ENCODE results near the gene NHERF1.
A peak's percentile ranks its signal among the peaks of the same experiment; 100 is the strongest.

Gene NHERF1

DNA sequence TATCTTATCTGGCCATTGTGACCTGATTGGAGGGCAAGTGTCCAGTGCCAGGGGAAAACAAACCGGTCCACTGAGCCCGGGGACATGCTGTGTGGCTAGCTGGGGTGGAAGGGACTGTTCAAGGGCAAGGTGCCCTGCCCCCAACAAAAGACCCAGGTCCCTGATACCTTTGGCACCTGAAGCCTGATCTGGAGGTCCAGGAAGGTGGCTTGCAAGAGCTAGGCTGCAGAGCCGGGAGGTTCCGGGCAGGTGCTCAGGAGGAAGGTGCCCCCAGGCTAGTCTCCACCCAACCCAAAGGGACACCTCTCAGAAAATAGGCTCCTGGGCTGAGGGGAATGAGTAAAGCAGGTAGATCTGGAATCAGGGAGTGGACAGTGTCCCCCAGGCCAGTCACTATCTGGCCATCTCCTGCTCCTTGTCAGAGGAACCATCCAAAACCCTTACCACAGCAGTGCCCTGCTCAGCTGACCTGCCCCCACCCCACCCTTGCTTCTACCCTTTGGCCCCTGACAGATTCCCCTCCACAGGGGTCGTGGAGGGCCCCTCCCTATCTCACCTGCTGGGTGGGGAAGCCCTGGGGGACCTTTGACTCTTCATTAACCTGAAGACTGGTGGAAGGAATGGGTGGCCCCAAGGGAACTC, 21.5 kb downstream of the NHERF1 start:
- no peak for DNase-seq

DNA sequence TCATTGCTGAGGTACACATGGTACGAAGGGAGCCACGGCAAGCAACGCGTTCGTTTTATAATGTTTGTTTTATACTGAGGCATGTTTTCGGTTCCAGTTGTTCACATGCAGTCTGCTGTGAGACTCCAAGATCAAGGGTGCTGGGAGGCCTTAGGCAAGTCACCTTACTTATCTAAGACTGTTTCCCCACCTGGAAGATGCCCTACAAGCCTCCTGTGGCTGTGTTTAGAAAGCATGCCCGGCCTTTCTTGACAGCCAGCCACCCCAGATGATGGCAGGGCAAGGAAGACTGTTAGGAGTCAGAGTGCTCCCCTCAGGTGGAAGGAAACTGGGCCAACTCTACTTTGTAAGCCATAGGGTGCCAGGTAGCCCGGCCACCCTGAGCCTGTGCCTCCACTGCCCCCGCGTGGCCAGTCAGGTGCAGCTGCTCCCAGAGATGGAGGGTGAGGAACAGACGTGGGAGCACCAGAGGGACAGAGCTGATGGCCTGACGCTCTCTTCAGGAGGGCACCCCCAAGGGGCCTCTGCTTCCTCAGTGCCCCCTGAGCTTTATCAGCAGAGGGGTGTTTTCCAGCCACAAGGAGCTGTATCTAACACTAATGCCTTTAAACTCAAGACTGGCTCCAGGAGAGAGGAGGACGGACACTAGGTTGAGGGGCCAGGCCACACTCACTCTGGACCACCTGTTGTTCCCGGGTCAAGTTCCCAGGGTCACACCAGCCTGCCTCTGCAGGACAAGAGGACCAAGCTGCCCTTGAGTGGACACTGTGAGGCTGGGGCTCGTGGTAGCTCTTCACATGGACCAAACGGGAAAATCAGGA, 22.3 kb downstream of the NHERF1 start:
- DNase-seq, result peak; percentile 67 to 69

DNA sequence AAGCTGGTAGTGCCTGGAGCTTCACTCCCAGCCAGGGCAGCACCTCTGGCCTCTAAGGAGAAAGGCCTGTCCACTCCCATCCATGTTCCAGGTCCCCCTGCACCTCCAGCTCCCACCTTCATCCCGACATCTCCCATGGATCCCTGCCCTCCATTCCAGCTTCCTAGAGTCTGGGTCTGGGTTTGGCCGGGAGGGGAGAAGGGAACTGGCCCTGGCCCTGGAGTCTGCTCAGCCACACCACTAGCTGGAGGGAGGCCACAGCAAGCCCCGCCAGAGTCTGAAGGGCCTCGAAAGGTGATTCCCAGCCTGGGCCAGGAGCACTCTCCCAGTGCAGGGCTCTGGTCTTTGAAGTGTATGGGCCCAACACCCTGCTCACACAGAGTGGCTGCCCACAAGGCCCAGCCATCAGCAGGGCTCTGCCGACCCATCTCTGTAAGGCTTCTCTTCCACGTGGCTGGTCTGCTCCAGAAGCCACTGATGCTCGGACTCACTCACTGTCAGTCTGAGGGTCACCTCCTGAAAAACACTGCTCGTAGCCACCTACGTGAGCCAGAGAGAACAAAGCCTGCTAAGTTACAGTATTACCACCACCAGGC, 23.0 kb downstream of the NHERF1 start:
- DNase-seq, result no peak

DNA sequence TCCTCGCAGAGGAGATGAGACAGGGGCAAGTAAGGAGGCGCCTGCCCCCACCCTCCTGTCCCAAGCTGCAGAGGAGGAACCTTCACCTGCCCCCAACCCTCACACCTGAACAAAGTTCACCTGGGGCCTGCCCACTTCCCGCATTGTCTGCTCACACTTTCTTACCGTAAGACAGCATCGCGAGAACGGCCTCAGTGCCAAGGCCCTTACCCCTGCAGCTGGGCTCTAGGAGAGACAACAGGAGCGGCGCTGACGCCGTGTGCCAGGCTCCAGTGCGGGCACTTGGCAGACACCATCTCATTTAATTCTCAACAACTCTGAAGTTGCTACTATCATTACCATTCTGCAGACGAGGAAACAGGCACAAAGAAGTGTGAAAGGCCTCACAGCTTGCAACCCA, 23.6 kb downstream of the NHERF1 start:
- no peak for DNase-seq

DNA sequence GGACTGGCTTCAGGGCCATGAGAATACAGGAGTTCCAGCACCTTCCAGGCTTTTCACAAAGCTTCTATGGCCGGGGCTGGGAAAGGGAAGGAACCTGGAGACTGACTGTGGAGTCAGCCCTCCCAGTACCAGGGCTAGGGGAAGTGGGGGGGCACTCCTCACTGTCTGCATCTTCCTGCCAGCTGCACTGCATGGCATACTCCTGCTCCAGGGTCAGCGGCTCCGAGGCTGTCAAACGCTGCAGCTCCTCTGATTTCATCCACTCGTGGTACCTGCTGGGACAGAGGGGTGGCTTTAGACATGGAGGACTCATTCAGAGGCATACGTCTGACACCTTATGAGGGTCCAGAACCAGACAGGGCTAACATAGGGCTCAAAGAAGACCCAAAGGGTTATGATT, 25.0 kb downstream of the NHERF1 start:
- DNase-seq, result no peak

DNA sequence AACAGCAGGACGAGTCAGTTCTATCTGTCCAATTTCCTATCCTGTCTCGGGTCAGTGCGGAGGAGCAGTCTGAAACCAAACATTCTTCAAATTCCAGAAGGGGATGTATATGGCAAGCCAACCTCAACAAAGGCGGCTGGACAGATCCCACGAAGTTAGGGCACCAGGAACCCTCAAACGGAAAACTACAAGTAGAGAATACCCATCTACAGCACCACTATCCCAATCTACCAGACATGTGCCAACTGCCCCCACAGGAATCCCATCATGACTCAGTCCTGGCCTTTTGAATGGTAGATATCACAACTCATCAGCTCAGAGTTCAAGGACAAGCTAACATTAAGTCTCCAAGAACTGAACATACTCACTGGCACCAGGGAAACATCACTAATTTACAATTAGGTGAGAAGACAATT, 25.5 kb downstream of the NHERF1 start:
- DNase-seq, result no peak

DNA sequence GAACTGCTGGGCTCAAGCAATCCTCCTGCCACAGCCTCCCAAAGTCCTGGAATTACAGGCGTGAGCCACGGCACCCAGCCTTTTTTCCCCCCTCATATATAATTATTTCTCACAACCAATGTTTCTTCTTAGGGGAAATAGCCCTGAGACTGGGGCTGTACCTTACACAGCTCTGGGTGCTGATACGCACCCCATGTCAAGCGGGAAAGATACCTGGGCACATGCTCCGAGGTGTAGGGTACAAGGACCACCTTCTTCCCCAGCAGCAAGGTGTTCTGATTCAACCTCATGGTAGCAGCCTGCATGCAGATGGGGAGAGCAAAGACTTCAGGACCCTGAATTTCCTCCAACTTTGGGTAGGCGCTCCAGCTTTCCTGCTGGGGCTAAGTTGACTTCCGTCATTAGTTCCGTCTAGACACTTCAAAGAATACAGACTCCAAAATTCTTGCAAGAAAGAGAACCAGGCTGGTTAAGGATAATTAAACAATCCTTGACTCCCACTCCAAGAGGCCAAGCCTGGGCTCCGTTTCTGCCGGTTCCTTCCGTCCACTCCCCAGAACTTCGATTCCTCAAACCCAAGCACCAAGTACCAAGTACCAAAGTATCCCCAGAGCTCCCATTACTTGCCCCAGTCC, 27.1 kb downstream of the NHERF1 start:
- DNase-seq, result no peak

DNA sequence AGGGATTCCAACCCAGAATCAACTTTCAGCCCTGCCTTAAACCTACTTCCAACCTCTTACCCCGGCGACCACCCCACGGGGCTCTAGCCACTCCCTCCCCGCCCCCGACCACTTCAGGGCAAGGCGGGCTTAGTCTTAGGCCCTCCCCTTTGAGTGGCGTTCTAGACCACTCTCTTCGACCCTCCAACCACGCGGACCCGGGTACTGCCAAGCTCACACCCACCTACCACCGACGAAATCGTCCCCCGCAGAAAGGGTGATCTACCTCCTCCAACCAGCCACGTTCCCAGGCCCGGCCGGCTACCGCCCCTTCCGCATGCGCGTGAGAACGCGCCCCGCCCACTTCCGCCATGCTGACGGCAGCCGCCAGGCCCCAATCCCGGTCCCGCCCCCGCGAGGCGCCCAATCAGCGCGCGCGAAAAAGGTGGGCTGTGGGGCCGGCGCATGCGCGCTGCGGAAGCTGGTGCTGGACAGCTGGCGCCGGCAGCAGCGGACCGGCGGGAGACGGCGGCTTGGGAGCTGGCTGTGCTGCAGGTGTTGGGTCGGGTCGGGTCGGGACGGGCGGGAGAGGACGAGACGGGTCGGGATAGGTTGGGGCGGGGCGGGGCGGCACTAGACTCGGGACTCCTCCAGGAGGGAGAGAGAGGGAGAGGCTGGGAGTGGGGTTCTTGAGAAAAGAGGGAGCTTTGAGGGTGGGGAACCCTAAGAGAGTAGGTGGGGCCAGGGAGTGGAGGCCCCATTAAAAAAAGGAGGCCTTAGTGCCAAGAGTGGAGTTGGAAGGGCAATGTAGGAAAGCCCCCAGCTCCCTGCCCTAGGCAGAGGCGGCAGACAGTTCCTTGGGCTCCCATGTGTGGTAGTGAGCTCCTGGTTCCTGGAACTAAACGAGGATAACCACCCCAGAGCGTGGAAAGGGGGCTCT, 27.9 kb downstream of the NHERF1 start, which contains the start of gene NAT9:
Gene NAT9 (minus strand): TSS at position 302 of the 919 bp plus-strand sequence. CDS start 647 bp downstream, outside the sequence.
- DNase-seq, result peak; percentile 99 to 100

DNA sequence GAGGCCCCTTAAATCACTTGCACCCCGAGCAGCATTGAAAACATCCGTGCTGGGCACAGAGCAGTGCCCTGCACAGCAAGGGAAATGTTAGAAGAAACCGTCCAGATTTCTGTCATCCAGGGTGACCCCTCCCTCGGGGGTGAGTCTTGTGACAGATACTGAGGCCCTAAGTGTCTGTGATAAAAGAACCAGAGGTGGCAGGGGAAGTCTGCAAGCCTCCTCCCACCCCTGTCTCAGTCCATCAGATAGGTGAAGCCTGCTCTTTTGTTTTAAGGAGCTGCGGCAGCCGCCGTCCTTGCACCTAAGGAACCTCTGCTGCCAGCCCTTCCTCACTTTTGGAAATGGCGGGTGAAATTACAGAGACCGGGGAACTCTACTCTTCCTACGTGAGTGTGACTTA, 28.6 kb downstream of the NHERF1 start:
- no peak for DNase-seq

DNA sequence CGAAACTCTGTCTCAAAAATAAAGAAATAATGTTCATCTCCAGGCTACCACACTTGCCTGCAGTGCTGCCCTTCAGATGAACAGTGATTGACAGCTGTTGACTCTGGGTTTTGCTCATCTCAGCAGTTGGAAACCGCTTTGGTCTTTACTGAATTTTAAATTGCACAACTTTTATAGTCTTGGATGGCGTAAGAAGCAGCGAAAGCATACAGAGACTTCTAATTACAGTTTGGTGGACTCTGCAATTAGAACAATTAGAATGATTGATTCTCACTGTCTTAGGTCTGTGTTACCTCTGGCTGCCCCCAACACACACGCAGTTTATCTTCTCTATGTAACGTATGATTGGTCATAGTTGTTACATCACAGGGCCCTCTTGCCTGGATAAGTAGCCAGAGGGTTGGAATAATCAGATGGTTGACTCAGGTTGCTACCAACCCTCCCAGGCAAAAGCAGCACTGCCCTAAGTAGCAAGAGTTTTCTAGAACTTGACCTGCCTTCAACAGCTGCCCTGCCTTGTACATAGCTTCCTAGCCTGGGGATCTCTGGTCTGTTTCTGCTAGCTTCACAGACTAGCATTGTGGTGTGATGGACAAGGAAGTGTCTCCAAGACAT, 29.6 kb downstream of the NHERF1 start:
- DNase-seq, result no peak

DNA sequence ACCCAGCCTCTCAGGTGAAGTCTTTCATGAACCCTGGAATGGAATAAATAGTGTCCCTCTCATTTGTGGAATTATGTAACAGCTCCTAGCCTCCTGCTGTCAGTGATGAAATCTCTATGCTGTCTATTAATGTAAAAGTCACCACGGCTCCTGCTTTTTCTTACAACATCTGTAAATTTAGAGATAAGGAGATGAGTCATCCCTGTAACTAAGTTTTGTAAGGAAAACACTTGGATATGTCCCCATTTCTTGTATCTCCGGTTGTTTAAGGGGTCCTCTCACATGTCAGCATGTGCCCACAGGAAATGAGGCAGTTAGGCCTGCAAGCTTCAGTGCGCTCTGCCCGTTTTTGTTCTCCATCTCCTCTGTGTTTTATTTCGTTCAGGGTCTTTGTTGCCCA, 30.5 kb downstream of the NHERF1 start:
- DNase-seq, result no peak

DNA sequence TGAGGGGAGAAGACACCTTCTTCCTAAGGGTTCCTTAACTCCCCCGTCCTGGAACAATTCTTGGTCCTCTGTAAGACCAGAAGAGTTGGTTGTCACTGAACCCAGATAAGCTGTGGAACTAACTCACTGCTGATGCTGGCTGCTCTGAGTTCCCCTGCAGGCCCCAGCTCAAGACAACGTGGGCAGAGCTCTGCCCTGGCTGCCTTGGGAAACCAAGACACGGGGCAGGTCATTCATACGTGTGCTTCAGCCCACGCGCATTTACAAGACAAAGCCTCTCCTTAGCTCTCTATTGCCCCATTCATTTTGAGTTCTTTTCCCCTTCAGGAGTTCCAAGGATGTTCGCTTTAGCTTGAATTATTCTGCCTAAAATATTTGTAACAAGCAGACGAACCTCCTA, 31.1 kb downstream of the NHERF1 start:
- no peak for DNase-seq

DNA sequence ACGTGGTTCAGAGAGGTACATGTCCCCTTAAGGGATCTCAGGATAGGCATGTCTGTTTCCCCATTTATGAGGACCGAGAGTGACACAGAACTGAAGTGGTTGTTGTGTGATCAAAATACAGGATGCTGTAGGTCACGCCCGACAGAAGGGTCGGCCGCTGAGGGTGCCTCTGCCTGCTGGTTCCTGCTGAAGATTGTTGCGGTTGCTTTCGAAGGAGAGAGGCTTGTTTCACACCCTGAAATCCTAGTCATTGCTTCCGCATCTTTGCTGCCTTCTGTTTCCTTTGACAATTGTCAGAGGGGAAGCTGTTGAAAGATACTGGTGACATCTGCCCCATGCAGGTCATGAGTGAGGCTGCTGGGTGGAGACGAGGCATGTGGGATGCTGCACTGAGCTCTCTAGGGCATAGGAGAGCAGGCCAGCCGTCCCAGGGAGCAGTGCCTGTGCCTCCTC, 31.5 kb downstream of the NHERF1 start:
- peak in 1 of 2 experiments; percentile 37 for DNase-seq

DNA sequence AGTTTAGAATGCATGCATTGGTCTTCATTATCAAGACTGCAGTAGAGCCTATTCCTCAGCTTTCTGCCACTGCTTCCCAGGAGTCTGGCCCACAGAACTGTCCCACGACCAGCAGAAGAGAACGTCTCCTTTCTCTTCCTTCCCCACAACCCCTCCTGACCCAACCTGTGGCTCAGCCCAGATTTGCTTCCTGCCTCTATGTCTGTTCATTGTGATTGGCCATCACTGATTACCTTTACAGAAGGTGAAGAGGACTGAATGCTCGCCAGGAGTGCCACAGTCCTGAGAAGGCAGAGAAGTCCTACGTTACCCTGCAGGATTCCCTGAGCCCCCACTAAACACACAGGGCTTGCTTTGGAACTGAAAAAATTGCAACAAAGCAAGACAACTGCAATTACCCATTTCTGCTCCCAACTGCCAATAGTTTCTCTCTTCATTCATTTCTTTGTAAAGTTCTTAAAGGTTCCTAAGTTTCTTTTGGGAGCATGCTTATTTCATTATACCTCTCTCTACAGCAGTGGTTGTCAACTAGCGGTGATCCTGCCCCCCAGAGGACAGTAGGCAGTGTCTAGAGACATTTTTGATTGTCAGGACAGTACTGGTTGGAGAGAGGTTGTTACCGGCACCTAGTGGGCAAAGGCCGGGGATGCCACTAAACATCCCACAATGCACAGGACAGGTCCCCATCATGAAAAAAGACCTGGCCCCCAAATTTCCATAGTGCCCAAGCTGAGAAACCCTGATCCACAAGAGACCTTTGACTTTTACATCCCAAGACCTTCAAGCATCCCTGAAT, 32.2 kb downstream of the NHERF1 start:
- no peak for DNase-seq

DNA sequence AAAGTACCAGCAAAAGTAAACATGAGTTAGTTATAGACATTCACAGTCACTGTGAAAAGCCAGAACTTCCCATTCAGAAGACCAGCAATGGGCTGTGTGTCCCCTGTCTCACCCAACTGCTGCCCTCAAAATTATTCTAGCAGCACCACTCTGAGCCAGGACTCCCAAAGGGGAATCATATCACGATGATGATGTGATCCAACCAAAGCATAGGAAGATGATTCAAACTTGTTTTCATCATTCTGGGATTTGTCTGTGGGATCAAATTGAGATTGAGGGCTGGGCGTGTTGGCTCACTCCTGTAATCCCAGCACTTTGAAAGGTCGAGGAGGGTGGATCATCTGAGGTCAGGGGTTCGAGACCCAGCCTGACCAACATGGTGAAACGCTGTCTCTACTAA, 34.1 kb downstream of the NHERF1 start:
- DNase-seq, result no peak

DNA sequence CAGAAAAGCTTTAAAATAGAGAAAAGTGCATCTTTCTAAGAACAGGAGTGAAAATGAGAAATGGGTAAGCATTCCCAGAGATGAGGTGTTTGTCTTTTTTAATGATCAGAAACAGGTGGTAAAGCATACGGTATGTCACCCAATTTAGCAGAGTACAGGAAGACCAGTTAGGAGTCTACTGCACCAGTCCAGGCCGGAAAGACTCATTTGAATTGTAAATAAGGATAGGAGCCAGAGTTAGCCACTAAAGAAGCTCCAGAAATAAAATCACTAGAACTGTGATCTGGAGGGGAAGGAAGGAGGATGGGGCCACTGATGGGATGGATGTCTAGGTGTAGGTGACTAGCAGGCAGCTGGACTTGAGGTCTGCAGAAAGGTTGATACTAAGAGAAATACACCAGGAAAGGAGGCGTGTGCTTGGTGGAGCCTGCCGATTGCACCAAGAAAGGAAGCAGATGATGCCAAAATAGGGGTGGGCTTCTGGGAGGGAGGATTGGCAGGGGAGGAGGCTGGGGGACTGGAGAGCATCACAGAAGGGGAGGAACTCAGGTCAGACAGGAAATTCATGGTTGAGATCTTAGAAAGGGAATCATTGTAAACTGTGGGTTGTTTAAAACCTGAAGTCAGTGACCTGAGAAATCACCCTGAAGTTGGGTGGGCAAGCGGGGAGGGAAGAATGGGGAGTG, 35.8 kb downstream of the NHERF1 start:
- no peak for DNase-seq

DNA sequence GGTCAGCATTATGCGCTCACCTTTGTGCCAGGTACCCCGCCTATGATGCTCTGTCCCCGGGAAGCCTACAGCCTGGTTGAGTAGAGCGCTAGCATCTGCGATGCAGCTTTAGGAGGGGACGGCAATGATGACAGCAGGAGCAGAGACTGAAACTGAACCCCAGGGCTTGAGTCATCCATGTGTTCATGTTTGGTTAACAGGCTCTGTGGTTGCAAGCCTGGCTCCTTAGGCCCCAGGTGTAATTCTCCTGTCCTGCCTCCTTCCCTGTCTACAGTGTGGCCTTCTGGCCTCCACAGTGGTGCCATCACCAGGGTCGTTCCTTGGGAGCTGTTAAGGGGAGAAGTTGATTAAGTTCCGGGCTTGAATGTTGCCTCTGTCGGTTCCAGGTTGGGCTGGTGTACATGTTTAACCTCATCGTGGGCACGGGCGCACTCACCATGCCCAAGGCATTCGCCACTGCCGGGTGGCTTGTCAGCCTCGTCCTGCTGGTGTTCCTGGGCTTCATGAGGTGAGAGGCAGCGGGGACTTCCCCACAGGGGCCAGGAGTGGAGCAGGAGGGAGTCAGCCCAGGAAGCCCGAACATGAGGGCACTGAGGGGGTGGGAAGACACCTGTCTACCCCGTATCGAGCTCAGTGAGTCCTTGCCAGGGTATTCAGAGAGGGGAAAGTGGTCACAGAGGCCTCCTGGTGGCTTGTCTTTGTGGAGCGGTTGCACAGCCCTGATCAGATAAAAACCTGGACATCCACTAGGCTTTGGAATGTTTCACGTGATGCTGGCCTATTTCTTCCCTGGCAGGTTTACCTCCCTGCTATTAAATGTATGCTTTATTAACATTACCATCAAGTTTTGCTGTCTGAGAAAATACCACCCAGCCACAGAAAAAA, 36.9 kb downstream of the NHERF1 start:
- no peak for DNase-seq

DNA sequence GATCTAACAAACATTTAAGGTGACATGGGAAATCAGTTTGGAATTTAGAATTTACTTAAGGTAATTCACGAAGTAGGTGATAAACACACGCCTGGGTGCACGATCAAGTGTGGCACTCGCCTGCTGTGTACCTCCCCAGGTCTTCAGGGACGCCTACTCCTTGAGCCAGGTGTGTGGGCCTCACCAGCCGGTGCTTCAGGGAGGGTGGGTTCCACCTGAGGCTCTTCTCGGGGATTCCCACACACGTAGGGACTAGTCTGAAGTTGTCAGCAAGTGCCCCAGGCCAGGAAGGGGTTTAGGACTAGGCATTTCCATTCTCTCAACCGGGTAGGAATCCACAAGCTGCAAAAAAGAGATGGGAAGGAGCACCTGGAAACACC, 37.5 kb downstream of the NHERF1 start:
- no peak for DNase-seq

DNA sequence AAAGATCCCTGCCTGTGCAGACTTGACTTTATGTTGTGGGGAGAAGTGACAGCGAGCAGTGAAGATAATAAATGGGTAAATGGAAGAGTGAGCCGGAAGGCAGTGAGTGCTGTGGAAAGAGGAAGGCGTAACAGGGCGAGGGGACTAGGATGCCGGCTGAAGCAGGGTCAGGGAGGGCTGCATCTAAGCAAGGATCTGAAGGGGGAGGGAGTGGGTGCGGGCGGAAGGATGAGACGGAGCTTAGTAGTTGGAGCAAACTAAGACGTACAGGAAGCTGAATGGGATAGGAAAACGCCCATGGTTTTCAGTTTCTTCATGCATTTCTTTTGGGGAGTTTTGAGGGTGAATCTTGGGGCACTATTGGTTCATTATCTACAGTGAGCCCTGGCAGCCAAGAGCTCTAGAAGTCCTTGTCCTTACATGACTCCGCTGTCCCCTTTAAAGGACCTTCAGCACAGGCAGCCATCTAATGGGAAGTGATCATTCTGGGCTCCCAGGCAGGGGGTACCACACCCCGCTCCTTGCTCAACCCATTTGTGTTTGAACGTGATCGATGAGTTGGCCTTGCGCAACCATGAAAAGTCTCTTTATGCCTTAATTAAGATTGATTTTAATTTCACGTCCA, 38.1 kb downstream of the NHERF1 start:
- no peak for DNase-seq
